HepG2 (cell line): ENCODE data around the gene CDC34. TPM values are rescaled to one million over a fixed set of nuclear protein-coding genes. Genes with fewer than 3 reads are reported as not detected.

Source experiments
- ARID2 ChIP-seq: sonication (generic); formaldehyde crosslinking; IDR thresholded peaks from 2 replicates; pipeline ENCODE4 v1.8.1; 2022; ENCODE audit warnings: mild to moderate bottlenecking, missing genetic modification reagents, borderline replicate concordance
- CREBL2 ChIP-seq: sonication (generic); formaldehyde crosslinking; IDR thresholded peaks from 2 replicates; pipeline ENCODE4 v1.8.1; 2023; ENCODE audit warnings: missing genetic modification reagents, mild to moderate bottlenecking, borderline replicate concordance
- HOXA9 ChIP-seq: sonication (generic); formaldehyde crosslinking; IDR thresholded peaks from 2 replicates; pipeline ENCODE4 v1.8.1; 2022; ENCODE audit warnings: missing genetic modification reagents, mild to moderate bottlenecking, moderate library complexity, borderline replicate concordance
- ISL2 ChIP-seq: sonication (generic); formaldehyde crosslinking; IDR thresholded peaks from 2 replicates; pipeline ENCODE4 v1.5.0; 2020; ENCODE audit warnings: missing genetic modification reagents
- KDM6A ChIP-seq: IDR thresholded peaks from 2 replicates; pipeline ENCODE4 v1.6.1; 2016; ENCODE audit warnings: low read depth
- MED1 ChIP-seq: sonication (generic); formaldehyde crosslinking; IDR thresholded peaks from 2 replicates; pipeline ENCODE4 v1.4.0; 2020; ENCODE audit warnings: missing genetic modification reagents
- MED8 ChIP-seq: sonication (generic); formaldehyde crosslinking; IDR thresholded peaks from 2 replicates; pipeline ENCODE4 v1.8.1; 2023; ENCODE audit warnings: mild to moderate bottlenecking, missing genetic modification reagents; ENCODE audit not compliant: insufficient replicate concordance
- POLR2G ChIP-seq: fragments of 200-400 bp; formaldehyde crosslinking; IDR thresholded peaks from 2 replicates; pipeline ENCODE4 v1.6.1; 2018; ENCODE audit warnings: mild to moderate bottlenecking, low read depth, low read length, moderate library complexity
- RBFOX2 ChIP-seq: fragments of 200-400 bp; formaldehyde crosslinking; IDR thresholded peaks from 2 replicates; pipeline ENCODE4 v1.6.1; 2017; ENCODE audit warnings: low read depth, mild to moderate bottlenecking, low read length
- RERE ChIP-seq: IDR thresholded peaks from 2 replicates; pipeline ENCODE4 v1.6.1; 2016; ENCODE audit warnings: low read depth, missing genetic modification reagents, missing compliant biosample characterization
- SP4 ChIP-seq: sonication (generic); formaldehyde crosslinking; IDR thresholded peaks from 2 replicates; pipeline ENCODE4 v1.8.1; 2023; ENCODE audit warnings: mild to moderate bottlenecking, missing genetic modification reagents
- ZBTB38 ChIP-seq: sonication (generic); formaldehyde crosslinking; IDR thresholded peaks from 2 replicates; pipeline ENCODE4 v1.5.1; 2020; ENCODE audit warnings: mild to moderate bottlenecking, missing genetic modification reagents
- ZBTB7A ChIP-seq: sonication (generic); formaldehyde crosslinking; IDR thresholded peaks from 2 replicates; pipeline ENCODE4 v1.8.0; 2022; ENCODE audit warnings: mild to moderate bottlenecking, missing genetic modification reagents
- ZFAT ChIP-seq: sonication (generic); formaldehyde crosslinking; conservative IDR thresholded peaks from 2 replicates; pipeline ENCODE4 v1.8.1; 2023; ENCODE audit warnings: missing genetic modification reagents, inconsistent platforms
- ZMAT5 ChIP-seq: sonication (generic); formaldehyde crosslinking; IDR thresholded peaks from 2 replicates; pipeline ENCODE4 v1.5.0; 2020; ENCODE audit warnings: mild to moderate bottlenecking, low read depth, missing genetic modification reagents, borderline replicate concordance
- ZNF101 ChIP-seq: sonication (generic); formaldehyde crosslinking; IDR thresholded peaks from 2 replicates; pipeline ENCODE4 v1.4.0; 2020; ENCODE audit warnings: mild to moderate bottlenecking, low read depth, missing genetic modification reagents, borderline replicate concordance
- ZNF121 ChIP-seq: sonication (generic); formaldehyde crosslinking; IDR thresholded peaks from 2 replicates; pipeline ENCODE4 v1.5.0; 2020; ENCODE audit warnings: mild to moderate bottlenecking, missing genetic modification reagents
- ZNF343 ChIP-seq: sonication (generic); formaldehyde crosslinking; IDR thresholded peaks from 2 replicates; pipeline ENCODE4 v1.4.0; 2020; ENCODE audit warnings: mild to moderate bottlenecking, missing genetic modification reagents
- ZNF644 ChIP-seq: IDR thresholded peaks from 2 replicates; pipeline ENCODE4 v1.6.1; 2016; ENCODE audit warnings: low read depth
- ZNF691 ChIP-seq: sonication (generic); formaldehyde crosslinking; IDR thresholded peaks from 2 replicates; pipeline ENCODE4 v1.4.0; 2020; ENCODE audit warnings: missing genetic modification reagents, low read depth, mild to moderate bottlenecking, borderline replicate concordance
- ZNF709 ChIP-seq: sonication (generic); formaldehyde crosslinking; IDR thresholded peaks from 2 replicates; pipeline ENCODE4 v1.5.0; 2020; ENCODE audit warnings: mild to moderate bottlenecking, missing genetic modification reagents
- ZNF749 ChIP-seq: sonication (generic); formaldehyde crosslinking; IDR thresholded peaks from 2 replicates; pipeline ENCODE4 v1.8.0; 2022; ENCODE audit warnings: mild to moderate bottlenecking, missing genetic modification reagents, moderate library complexity, borderline replicate concordance
- ZNF768 ChIP-seq: sonication (generic); formaldehyde crosslinking; IDR thresholded peaks from 2 replicates; pipeline ENCODE4 v1.4.0; 2020; ENCODE audit warnings: missing genetic modification reagents
- ZNF883 ChIP-seq: sonication (generic); formaldehyde crosslinking; IDR thresholded peaks from 2 replicates; pipeline ENCODE4 v1.5.1; 2020; ENCODE audit warnings: mild to moderate bottlenecking, missing genetic modification reagents; ENCODE audit errors: not compliant biosample characterization
- polyA plus RNA-seq, 8 experiments: library from polyadenylated mRNA; depleted of rRNA in 3 of 8; stranded (reverse) in 7 of 8; unstranded in 1 of 8; fragments of >200 nt; fragmentation: Illumina TruSeq in 4 of 8; extraction: Trizol in 4 of 8; gene quantifications; 2 replicates each; pipeline versions ENCODE4 v1.2.1 to v1.2.3, GENCODE V29; 2011 to 2016; ENCODE audit warnings: low read depth in 4 of 8, missing spikeins in 1 of 8, mixed read lengths in 1 of 8; ENCODE audit not compliant: insufficient read depth in 1 of 8
- total RNA-seq, 5 experiments: library from RNA; depleted of rRNA; stranded (reverse); fragments of >200 nt; fragmentation: Illumina TruSeq; extraction: Trizol; gene quantifications; 2 replicates each; pipeline ENCODE4 v1.2.3, GENCODE V29; 2016; ENCODE audit warnings: low read depth in 1 of 5

Gene CDC34
- total and polyA plus RNA-seq, 2 of the 13 experiments (the other 11 are each of a cell fraction or from before 2014, with no cell fraction given), result 138 to 150 TPM

GRCh38 chr19:491146-491741 is 40.3 kb upstream of the CDC34 start (continued):
- TF ChIP-seq RERE (CRISPR knock-in tag), result no peak
- 0 out of 2 replicates have a peak, but pooled peaks have one; percentile 40 for TF ChIP-seq MED1 (CRISPR knock-in tag)
- TF ChIP-seq ZNF709 (CRISPR knock-in tag), result no peak
- 0 out of 2 replicates have a peak, but pooled peaks have one; percentile 56 for TF ChIP-seq ZNF691 (CRISPR knock-in tag)
- TF ChIP-seq ZNF768 (CRISPR knock-in tag), result 0 out of 2 replicates have a peak, but pooled peaks have one; percentile 26
- TF ChIP-seq ZMAT5 (CRISPR knock-in tag), result no peak
- TF ChIP-seq POLR2G, result peak; percentile 67
- TF ChIP-seq KDM6A (CRISPR knock-in tag), result no peak
- TF ChIP-seq SP4 (CRISPR knock-in tag), result peak; percentile 77; the same call in 1 of the 2 replicates
- peak; percentile 96 for TF ChIP-seq ZBTB38
- TF ChIP-seq ZNF101, result no peak
- no peak for TF ChIP-seq ISL2 (CRISPR knock-in tag)
- no peak for TF ChIP-seq ZNF644
- 0 out of 2 replicates have a peak, but pooled peaks have one; percentile 60 for TF ChIP-seq CREBL2
- no peak for TF ChIP-seq HOXA9
- peak; percentile 45; the same call in 1 of the 2 replicates for TF ChIP-seq RBFOX2
- TF ChIP-seq MED8 (CRISPR knock-in tag), result no peak
- TF ChIP-seq ZNF343 (CRISPR knock-in tag), result 0 out of 2 replicates have a peak, but pooled peaks have one; percentile 56
- TF ChIP-seq ZFAT (CRISPR knock-in tag), result no peak
- TF ChIP-seq ARID2 (CRISPR knock-in tag), result no peak
- TF ChIP-seq ZNF749 (CRISPR knock-in tag), result no peak
- TF ChIP-seq ZNF883 (CRISPR knock-in tag), result peak; percentile 39
- no peak for TF ChIP-seq ZBTB7A (CRISPR knock-in tag)
- TF ChIP-seq ZNF121 (CRISPR knock-in tag), result 0 out of 2 replicates have a peak, but pooled peaks have one; percentile 14
